NCI-H2196 (cell line): ENCODE data around the gene AGBL1.
"Not testable (repeated sequence)": the region's sequence is repeated elsewhere in the genome, so short reads cannot be mapped to it uniquely, and the experiment has no call there.

Source experiments
- DNase-seq: peaks from one replicate; lab custom pipeline; 2025; ENCODE audit not compliant: unreplicated experiment; lab: John Stamatoyannopoulos, UW

Gene AGBL1

GRCh38 chr15:86855307-86856291 is 775.9 kb downstream of the AGBL1 start:
- no peak for DNase-seq

DNA sequence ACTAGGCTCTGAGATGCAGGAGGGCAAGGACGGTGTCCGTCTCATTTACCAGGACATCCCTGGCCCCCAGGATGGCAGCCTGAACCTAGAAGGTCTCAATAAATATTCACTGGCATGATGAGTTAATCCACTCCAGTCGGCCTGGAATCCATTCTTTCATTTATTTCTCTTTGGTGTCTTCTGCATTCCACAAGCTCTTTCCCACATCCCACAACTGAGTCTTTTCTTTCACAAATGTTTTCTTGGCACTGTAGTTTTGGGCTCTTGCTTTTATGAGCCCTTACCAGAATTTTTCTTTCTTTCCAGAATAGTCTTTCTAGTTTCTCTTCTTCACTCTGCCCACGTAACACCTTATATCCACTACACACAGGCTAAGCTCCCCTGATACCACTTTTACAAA is 778.0 kb downstream of the AGBL1 start:
- DNase-seq, result no peak

- no peak for DNase-seq
Observed at GRCh38 chr15:86863226-86863915, 783.7 kb downstream of the AGBL1 start.

DNA sequence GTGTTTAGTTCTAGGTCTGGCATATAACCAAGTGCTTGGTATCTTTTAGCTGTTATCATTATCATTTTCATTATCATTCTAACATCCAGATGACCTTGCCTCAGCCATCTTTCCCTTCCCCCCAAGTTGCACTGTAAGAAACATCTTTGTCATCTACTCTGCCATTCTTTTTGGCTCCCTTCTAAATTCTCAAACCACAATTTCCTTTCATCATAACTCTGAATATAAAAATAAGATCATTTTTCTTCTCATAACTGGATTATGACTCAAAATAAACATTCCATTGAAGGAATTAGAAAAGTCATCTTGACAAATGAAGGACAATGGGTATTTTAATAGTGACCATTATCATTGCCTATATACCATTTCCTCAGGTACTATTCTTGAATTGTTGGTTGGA is 786.2 kb downstream of the AGBL1 start:
- no peak for DNase-seq

GRCh38 chr15:86870846-86871245 is 791.2 kb downstream of the AGBL1 start:
- DNase-seq, result no peak

DNA sequence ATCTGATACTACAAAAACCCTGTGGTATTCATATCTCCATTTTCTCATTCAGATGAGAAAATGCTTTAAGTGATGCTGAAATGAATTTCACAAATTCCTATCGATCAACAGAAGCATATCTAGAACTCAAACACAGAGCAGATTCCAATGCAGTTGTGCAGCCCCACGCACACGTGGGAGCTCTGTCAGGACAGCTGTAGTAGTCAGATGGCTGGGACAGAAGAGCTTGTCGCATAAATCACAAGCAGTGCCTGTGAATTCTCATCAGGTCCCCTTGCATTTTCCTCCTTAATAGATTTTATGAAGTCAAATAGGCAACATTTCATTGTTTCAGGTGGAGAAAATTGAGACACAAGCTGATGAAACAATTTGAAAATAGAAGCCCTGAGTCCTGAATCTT is 792.3 kb downstream of the AGBL1 start:
- DNase-seq, result no peak

- no peak for DNase-seq
Observed at GRCh38 chr15:86872782-86873181, 793.1 kb downstream of the AGBL1 start.

- DNase-seq, result no peak
Observed at GRCh38 chr15:86875067-86875466, 795.4 kb downstream of the AGBL1 start.

- no peak for DNase-seq
Observed at GRCh38 chr15:86876387-86876944, 796.8 kb downstream of the AGBL1 start.

DNA sequence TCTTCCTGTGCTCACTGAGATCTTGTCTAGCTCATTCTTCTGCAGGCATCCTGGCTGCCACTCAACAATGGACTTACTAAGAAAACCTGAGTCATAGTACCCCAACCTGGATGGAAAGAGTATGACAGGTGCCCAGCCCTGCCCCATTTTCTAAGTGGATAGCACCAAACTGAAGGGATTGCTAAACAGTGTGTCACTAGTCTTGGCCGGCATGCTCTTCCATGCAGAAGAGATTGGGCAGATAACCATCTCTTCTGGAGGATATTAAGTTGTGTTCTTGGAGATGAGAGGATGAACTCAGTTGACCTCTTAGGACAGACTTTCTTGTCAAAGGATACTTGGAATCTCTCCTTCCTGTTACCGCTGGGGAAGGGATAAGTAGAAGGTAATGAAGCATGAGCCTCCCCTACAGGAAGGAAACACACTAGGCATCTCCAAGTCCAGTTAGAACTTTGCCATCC is 797.5 kb downstream of the AGBL1 start:
- no peak for DNase-seq

DNA sequence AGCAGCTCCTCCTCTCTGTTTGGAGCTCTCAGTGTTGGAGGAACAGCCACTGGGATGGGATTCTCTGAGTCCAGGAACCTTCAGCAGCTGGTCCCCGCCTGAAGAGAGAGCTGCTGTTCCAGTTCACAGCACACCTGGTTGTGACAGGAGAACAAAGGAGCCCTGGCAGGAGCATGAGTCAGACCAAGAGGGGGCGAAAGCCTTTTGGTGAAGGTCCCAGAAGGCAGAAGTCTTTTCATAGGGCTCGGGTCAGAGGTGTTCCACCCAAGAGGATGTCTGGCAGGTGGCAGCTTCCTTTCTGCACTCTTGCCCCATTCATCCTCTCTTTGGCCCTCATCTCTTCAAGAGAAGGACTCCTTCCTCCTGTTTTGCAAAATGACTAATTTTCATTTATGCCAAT is 799.2 kb downstream of the AGBL1 start:
- not testable (repeated sequence) for DNase-seq

DNA sequence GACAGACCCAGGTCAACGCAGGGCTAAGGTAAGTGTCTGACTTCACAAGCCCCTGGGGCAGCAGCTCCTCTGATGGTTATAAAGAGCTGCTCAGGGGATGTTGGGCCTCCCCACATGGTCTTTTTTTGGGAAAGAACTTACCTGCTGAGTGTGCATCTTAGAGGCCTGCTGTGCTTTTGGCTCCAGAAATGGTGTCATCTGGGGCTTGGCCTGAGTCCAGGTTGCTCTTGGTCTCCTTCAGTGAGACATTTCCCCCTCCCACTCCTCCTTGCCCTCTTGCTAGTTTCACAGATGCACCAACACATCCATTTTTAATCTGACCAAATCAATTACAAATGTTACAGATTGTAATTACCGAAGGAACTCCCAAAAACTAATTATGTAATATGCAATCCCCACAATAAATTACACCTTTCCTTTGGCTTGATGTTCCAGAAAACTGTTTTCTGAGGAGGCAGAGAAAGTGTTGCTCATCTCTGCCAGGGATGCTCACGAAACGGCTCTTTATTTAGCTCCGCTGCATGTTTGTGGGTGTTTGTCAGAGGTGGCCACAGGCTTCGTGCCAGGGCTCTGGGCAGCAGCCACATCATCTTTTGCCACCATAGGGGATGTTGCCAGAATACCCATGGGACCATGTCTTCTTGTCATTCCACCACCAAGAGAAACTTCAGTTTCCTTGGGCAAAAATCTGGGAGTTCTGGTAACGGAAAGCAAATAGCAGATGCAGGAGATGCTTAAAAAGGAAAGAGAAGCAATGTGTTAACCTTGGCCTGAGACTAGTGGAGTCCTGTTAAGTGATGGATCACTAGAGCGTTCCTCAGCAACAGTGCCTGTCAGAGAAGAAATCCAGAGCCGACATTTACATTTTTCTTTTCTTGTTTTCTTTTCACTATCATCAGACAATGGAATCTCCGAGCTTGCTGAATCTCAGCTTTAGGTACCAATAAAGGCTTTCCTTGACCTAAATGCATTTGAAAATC is 799.9 kb downstream of the AGBL1 start:
- DNase-seq, result no peak

GRCh38 chr15:86885616-86886015 is 805.9 kb downstream of the AGBL1 start:
- no peak for DNase-seq

DNA sequence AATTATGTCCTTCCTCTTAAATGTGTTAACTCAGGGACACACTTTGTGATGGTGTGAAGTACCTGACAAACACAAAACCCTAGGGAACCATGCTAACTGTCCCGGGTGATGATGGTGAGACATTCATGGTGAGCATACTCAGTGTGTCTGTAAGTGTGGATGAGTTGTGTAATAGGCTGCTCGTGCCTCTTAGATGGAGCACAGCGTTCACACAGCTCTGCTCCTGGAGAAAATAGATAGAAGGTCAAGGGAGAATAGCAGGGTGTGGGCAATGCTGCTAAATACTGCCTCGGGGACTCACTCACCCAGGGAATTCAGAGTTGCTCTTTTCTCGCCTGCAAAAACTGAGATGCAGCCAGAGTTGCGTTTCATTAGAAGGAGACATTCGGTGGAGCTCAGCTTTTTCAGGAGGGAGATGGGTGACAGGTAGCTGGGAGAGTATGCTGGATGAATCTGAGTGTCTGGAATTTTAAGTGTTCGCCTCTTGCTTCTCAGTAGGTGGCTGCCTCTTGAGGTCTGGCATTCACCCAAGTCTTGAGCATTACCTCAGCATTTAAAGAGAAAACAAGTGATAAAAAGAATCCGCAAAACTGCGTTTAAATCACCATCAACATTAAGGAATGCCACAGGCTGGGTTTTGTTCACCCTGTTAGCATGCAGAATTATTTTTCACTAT is 813.2 kb downstream of the AGBL1 start:
- DNase-seq, result no peak

DNA sequence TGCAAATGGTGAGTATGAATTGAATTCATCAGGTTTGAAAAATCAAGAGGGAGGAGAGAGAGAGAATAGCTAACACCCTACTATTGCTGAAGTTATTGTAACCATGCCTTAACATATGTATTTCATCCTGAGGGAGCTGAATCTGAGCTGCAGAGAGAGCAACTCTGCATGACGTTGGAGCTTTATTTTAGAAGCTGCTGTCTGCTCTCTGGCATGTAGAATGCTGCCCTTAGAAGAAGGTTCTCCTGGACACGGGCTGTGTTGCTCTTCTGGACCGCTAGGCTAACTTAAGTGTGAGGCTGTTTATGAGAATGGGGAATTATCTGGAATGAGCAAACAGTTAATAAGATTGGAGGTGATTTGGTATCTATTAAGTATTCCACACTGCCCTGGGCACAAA is 814.6 kb downstream of the AGBL1 start:
- no peak for DNase-seq

DNA sequence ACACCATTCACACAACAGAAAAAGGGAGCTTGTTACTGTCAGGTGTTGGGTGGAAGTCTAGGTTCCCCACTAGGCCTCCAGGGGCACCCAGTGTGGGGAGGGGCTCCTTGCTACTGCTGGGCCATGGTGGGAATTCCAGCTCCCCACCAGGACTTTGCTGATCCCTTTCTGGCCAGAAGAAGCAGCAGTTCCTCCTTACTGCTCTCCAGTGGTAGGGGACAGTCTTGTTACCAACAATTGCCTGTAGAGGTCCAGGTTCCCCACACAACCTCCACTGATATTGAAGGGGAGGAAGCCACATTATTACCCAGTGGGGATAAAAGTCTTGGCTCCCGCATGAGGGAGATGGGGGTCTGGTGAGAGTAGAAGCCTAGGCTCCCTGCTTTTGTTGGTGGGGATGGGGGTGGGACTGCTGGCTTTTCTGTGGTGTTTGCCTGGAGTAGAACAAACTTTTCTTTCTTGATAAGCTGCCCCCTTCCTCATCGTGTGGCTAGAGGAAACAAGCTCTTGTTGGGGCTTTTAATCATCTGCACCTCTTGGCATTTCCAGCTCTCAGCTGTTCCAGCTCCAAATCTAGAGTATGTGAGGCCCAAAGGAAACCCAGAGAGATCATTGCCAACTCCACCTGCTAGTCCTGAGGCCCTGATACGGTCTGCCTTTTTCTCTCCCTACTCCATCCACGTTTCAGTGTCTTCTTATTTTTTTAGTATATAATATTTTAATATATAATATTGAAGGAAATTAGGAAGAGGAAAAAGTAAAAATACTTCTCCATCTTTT is 824.2 kb downstream of the AGBL1 start:
- DNase-seq, result no peak

GRCh38 chr15:86905625-86906256 is 826.1 kb downstream of the AGBL1 start:
- DNase-seq, result no peak

DNA sequence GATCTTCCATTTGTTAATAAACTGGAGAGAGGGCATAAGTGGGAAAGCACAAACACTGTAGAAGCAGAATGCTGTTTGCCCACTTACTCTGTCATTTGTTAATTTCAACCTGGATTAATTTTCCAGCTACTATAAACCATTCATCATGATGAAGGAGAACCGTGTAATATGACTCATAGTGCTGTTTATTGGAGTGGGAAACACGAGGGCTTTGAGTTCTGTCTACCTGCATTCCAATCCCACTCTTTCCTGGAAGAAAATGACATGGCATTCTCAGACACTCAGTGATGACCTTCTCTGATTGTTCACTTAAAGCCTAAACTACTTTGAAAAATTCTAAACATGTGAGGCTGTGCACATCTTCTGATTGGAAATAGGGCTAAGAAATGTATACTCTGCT is 826.7 kb downstream of the AGBL1 start:
- DNase-seq, result no peak

- DNase-seq, result no peak
Observed at GRCh38 chr15:86911022-86911421, 831.4 kb downstream of the AGBL1 start.
